A549 treated with CpdA at 1 μM for 4 hours (cell line): Measurements from ENCODE around the gene MATCAP1. TPM values are rescaled to one million over a fixed set of nuclear protein-coding genes. Genes with fewer than 3 reads are reported as not detected.

Source experiments
- total RNA-seq: library from RNA; stranded (reverse); fragments of 200-300 nt; extraction: Qiagen RNA extraction; gene quantifications from 5 replicates; pipeline ENCODE4 v1.2.3, GENCODE V29; 2022; ENCODE audit warnings: low read depth

Gene MATCAP1
- total RNA-seq = 3.6 to 8.0 TPM (median 5.9 TPM) in 5 replicates

GRCh38 chr16:67183627-67184452 is at the start of gene MATCAP1:
MATCAP1 (minus strand) TSS chr16:67183963; CDS start chr16:67180610, 3,353 bp downstream.

GRCh38 chr16:67226804-67227566 is 43.2 kb upstream of the MATCAP1 start, which contains the start of gene TMEM208:
TMEM208 (plus strand) TSS chr16:67227130; CDS start chr16:67227219, 89 bp downstream.

DNA sequence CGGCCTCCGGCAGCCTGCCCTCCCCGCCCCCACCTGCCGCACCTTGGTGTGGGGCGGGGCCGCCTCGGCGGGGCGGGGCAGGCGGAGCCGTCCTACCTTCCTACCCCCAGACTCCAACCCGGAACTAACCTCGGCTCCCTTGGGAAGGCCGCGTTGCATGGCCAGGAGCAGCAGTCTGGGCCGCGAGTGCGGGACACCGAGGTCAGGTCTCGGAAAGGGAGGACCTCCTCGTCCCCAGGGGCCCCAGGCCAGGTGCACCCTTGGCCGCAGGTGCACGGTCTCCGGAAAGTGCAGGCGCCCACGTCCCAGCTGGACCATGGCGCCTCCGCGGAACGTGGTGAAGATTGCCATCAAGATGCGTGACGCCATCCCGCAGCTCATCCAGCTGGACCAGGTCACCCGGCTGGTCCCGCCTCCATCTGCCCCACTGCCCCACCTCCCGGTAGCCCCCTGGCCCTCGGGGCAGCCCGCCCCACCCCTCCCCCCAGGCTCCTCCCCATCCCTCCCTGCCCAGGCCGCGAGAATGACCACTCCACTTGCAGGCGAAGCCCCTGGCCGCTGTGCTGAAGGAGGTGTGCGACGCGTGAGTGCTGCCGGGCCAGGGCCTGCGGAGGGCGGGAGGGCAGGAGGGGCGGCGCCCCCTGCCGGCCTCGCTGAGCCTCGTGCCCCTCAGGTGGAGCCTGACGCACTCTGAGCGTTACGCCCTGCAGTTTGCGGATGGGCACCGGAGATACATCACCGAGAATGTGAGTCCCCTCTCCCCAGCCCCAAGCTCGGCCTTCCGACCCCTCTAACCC is 15.4 kb upstream of the MATCAP1 start, which contains the start of gene ELMO3:
ELMO3 (plus strand) TSS at position 121 of the 797 bp plus-strand sequence; CDS start at position 317, 196 bp downstream.

GRCh38 chr16:67191995-67192681 is 8.4 kb upstream of the MATCAP1 start, which contains the start of gene E2F4:
E2F4 (plus strand) TSS chr16:67192155; CDS start chr16:67192228, 73 bp downstream.

DNA sequence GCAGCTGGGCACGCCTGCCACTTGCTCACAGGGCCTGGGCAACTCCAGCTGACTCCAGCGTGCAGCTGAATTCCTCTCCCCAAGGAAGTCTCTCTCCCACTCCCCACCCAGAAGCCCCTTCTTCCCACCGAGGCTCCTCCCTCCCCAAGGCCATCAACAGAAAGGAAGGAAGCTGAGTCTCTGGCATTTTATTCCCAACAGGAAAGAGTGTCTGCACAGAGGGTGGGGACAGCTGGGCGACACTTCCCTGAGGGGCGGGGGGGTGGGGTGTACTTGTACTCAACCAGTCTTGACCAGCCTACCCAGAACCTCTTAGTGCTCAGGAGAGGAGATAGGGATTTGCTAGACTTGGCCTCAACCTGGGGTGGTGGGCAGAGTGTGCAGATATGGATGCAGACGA is 6.3 kb upstream of the MATCAP1 start, which contains the start of gene EXOC3L1:
EXOC3L1 (minus strand) TSS at position 96 of the 400 bp plus-strand sequence. CDS start 460 bp downstream, outside the sequence.

GRCh38 chr16:67170168-67170948 is 13.4 kb downstream of the MATCAP1 start, which contains the start of gene NOL3:
NOL3 (plus strand) TSS chr16:67170538.

DNA sequence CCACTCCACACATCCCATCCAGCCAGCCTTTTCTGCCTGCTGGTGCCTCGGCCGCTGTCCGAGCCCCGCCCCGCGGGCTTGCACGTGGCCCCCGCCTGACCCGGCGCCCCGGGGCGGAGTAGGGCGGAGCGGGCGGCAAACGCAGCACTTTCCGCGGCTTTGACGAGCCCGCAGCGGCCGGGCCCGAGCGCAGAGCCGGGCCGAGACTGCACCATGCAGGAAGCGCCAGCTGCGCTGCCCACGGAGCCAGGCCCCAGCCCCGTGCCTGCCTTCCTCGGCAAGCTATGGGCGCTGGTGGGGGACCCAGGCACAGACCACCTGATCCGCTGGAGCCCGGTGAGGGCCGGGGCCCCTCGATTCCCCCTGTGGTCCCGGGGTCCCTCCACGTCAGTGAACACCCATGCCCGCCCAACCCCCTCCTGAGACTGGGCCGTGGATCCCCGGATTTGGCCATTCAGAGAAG is 19.1 kb downstream of the MATCAP1 start, which contains the start of gene HSF4:
HSF4 (plus strand) TSS at position 147 of the 463 bp plus-strand sequence; CDS start at position 214, 67 bp downstream.

GRCh38 chr16:67150833-67151396 is 32.8 kb downstream of the MATCAP1 start, which contains the start of gene B3GNT9:
B3GNT9 (minus strand) TSS chr16:67150998; CDS start chr16:67150485, 513 bp downstream.

Other genes starting within 250 kb of the MATCAP1 start
- gene CIAO2B, start 249.6 kb downstream of the MATCAP1 start, total RNA-seq = 121 to 175 TPM (median 171 TPM) in 5 replicates
- 27.5 to 30.8 TPM (median 28.4 TPM) in 5 replicates for gene CES2, start 248.4 kb downstream of the MATCAP1 start, total RNA-seq
- gene CES3, start 222.7 kb downstream of the MATCAP1 start, total RNA-seq = 1.7 to 2.3 TPM (median 2.0 TPM) in 5 replicates
- gene CES4A, start 195.4 kb downstream of the MATCAP1 start, total RNA-seq = 1.3 to 2.1 TPM (median 1.6 TPM) in 5 replicates
- gene CBFB, start 154.8 kb downstream of the MATCAP1 start, total RNA-seq = 45.0 to 53.6 TPM (median 50.3 TPM) in 5 replicates
- gene PHAF1, start 74.0 kb downstream of the MATCAP1 start, total RNA-seq = 22.2 to 24.5 TPM (median 23.4 TPM) in 5 replicates
- gene B3GNT9, start 33.0 kb downstream of the MATCAP1 start, total RNA-seq = 5.7 to 8.5 TPM (median 7.9 TPM) in 5 replicates
- gene TRADD, start 24.1 kb downstream of the MATCAP1 start, total RNA-seq = 10.7 to 20.7 TPM (median 20.5 TPM) in 5 replicates
- gene FBXL8, start 24.0 kb downstream of the MATCAP1 start, total RNA-seq = 5.2 to 9.5 TPM (median 8.5 TPM) in 5 replicates
- gene HSF4, start 19.2 kb downstream of the MATCAP1 start, total RNA-seq = 11.9 to 16.0 TPM (median 14.6 TPM) in 5 replicates
- gene NOL3, start 13.4 kb downstream of the MATCAP1 start, total RNA-seq = 44.9 to 52.4 TPM (median 50.2 TPM) in 5 replicates
- 0.07 to 0.48 TPM in 2 of 5 replicates, not detected in the others for gene EXOC3L1, start 6.2 kb upstream of the MATCAP1 start, total RNA-seq
- gene E2F4, start 8.2 kb upstream of the MATCAP1 start, total RNA-seq = 75.9 to 98.6 TPM (median 92.7 TPM) in 5 replicates
- gene ELMO3, start 15.2 kb upstream of the MATCAP1 start, total RNA-seq = 0.66 to 1.4 TPM (median 1.3 TPM) in 5 replicates
- gene TMEM208, start 43.2 kb upstream of the MATCAP1 start, total RNA-seq = 78.6 to 101 TPM (median 94.1 TPM) in 5 replicates
- gene FHOD1, start 63.5 kb upstream of the MATCAP1 start, total RNA-seq = 40.1 to 51.6 TPM (median 48.9 TPM) in 5 replicates
- gene SLC9A5, start 65.0 kb upstream of the MATCAP1 start, total RNA-seq = 1.2 to 1.7 TPM (median 1.6 TPM) in 5 replicates
- 15.2 to 22.1 TPM (median 18.3 TPM) in 5 replicates for gene PLEKHG4, start 95.6 kb upstream of the MATCAP1 start, total RNA-seq
- 0.06 to 0.46 TPM (median 0.22 TPM) in 5 replicates for gene KCTD19, start 142.8 kb upstream of the MATCAP1 start, total RNA-seq
- 0.13 to 0.27 TPM (median 0.14 TPM) in 3 of 5 replicates, not detected in the others for gene LRRC36, start 142.9 kb upstream of the MATCAP1 start, total RNA-seq
- gene TPPP3, start 209.5 kb upstream of the MATCAP1 start, total RNA-seq = 8.4 to 13.5 TPM (median 11.8 TPM) in 5 replicates
- gene ZDHHC1, start 232.5 kb upstream of the MATCAP1 start, total RNA-seq = 5.8 to 9.2 TPM (median 6.1 TPM) in 5 replicates
- 1.5 to 1.8 TPM (median 1.6 TPM) in 5 replicates for gene HSD11B2, start 247.2 kb upstream of the MATCAP1 start, total RNA-seq